Bladder microvascular endothelial cell (primary cell): ENCODE measurements around the gene ATXN7L2. TPM values are rescaled to one million over a fixed set of nuclear protein-coding genes. Genes with fewer than 3 reads are reported as not detected.

Experiments
- total RNA-seq: library from RNA; depleted of rRNA; stranded (reverse); fragments of >200 nt; gene quantifications from 2 replicates; pipeline ENCODE4 v1.2.3, GENCODE V29; 2014

The ATXN7L2 gene, protein sequence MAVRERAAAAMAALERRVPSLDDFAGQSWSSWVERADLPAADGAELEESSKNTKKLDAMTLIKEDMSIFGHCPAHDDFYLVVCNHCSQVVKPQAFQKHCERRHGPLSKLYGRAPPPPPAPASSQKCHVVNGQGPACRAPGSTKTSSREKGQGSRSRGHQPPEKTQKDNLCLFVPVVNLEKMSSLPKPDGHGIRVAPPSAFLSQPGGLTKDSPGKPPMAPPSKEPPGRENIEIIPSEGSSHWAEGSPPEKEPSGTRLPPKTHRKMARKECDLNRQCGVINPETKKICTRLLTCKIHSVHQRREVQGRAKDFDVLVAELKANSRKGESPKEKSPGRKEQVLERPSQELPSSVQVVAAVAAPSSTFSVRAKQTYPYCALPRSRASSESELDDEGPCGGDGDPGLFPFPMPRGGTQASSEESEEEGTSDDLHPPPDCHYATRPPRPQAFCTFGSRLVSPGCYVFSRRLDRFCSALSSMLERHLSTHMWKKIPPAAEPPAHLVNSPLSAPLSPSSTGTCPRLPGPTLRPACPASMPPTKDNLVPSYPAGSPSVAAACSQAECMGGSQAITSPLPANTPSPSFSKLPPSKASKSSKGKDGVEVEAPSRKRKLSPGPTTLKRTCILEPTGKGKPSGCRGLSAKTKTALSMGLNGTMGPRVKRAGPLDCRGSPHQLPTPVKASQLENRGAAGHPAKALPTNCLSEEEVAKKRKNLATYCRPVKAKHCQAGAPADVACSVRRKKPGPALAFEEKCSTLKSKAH
- 0.49 and 1.2 TPM in 2 replicates for total RNA-seq

DNA sequence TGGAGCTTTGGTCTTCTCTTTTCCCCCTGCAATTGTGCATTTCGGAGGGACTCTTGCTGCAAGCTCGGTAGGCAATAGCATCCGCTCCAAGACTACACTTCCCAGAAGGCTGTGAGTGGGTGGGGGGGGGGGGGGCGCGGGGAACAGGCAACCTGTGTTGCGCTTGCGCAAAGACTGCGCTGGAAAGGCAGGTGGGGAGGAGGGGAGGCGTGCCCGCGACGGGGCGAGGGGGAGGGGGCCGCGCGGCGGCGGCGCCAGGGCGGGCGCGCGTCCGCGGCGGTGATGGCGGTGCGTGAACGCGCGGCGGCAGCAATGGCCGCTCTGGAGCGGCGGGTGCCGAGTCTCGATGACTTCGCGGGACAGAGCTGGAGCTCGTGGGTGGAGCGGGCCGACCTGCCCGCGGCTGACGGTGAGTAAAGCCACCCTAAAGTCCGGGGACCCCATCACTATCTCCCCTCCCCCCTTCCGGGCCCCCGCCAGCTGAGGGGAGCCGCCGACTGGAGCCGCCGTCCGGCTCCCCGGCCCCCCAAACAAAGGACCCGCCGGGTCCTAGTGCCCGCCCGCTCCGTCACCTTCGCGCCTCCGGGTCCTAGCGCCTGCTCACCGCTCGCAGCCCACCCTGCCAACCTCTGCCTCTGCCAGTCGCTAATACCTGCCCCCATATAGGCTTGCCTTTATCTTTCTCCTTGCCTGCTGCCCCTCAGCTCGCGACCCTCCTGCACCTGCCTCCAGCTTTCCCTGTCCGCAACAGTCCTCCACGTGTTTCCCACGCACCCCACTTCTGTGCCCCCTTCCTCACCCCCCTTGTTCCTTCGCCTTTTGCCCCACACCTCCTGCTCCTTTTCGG is at the start of gene ATXN7L2:
ATXN7L2 (plus strand) TSS at position 234 of the 847 bp plus-strand sequence; CDS start at position 283, 49 bp downstream.

DNA sequence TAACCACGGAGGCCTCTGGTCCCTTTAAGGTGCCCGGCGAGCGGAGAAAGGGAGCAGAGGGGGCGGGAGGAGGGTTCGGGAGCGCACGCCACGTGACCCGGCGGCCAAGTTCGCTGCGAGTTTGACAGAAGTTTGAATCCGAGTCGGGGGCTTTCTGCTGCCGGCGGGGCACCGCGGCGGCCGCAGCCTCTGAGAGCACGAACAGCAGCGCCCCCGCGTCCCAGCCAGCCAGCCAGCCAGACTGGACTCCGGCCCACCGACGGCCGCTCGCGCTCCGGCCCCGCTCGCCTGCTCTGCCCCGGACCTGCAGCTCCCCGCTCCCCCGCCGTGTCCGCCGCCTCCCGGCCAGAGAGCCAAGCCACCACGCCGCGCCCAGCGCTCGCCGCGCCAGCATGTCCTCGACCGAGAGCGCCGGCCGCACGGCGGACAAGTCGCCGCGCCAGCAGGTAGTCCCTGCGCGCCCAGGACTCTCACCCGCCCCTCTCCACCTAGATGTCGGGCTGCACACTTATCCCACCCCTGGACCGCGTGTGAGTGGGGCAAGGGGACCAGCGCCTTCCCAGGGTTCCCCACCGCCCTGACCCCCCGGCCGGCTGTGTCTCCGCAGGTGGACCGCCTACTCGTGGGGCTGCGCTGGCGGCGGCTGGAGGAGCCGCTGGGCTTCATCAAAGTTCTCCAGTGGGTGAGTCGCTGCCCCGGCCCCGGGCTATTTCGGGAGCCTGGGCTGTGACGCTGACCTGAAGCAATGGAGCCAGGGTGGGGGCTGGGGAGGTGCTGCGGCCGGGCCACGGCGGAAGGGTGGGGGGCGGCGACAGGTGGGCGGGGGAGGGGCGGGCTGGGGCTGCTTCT is 17.0 kb upstream of the ATXN7L2 start, which contains the start of gene SYPL2:
SYPL2 (plus strand) TSS at position 95 of the 849 bp plus-strand sequence; CDS start at position 393, 298 bp downstream.

DNA sequence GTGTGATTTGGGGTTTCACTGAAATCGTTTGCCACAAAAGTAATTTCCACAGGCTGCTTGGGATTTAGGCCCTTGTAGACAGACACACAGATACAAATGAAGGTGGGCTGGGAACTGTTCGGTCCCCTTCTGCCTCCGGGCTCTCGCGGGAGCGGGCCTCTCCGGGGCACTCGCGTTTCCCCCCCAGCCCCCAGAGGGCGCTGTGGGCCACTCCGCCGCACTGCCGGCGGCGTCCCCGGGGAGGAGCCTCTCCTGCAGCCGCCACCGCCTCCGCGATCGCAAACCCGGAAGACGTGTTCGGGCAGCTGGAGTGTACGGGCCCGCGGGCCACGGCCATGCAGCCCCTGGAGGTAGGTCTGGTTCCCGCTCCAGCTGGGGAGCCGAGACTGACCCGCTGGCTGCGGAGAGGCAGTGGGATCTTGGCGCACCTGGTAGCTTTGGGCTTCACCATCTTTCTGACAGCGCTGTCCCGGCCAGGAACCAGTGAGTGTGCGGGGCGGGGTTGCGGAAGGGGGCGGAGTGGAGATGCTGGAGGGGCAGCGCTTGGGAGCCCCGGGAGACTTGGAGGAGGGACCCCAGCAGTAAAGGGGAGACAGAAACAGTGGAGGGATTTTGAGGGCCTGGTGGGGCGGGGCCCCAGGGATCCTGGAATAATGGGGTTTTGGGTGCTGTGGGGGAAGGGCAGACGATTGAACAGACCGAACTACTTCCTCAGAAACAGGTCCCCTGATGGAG is 10.3 kb downstream of the ATXN7L2 start, which contains the start of gene CYB561D1:
CYB561D1 (plus strand) TSS at position 290 of the 735 bp plus-strand sequence; CDS start at position 336, 46 bp downstream.

DNA sequence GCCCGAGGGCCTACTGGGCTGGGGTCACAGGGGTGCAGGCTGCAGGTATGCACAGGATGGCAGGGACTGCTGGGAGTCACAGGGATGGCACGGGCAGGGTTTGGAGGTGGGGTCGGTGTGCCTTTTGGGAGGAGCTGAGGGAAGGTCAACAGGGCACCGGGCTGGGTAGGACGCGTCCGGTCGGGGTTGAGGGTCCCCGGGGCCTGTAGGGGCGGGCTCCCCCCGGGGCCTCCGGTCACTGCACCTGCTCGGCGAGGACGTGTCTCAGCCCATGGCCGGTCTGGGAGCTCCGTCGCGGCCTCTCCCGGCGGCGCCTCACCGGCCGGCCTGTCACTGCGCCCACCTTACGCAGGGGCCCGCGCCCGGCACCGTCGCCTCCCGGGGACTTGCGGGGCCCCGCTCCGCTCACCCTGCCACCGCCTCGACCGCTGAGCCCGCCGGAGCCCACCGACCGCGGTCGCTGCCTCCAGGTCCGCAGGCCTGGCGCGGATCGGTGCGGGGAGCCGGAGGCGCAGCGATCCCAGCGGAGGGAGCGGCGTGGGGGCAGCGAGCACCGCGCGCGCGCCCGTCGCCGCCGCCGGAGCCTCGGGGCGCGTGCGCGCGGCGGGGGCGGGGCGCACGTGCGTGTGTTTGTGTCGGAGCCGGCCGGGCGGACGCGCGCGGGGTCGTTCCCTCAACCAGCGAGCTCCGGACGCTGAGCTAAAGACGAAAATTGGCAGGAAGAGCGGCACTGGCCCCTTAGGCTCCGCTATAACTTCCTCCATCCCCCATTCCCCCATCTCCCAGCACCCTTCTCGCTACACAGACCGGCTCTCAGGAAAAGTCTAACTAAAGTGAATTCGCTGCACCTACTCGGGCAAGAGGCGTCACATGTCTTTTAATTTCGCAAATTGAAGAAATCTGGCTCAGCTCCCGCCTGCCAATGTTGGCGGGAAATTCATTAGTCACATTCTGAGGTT is 25.8 kb downstream of the ATXN7L2 start, which contains the start of gene AMIGO1:
AMIGO1 (minus strand) TSS at position 552 of the 959 bp plus-strand sequence. CDS start 815 bp downstream, outside the sequence.

DNA sequence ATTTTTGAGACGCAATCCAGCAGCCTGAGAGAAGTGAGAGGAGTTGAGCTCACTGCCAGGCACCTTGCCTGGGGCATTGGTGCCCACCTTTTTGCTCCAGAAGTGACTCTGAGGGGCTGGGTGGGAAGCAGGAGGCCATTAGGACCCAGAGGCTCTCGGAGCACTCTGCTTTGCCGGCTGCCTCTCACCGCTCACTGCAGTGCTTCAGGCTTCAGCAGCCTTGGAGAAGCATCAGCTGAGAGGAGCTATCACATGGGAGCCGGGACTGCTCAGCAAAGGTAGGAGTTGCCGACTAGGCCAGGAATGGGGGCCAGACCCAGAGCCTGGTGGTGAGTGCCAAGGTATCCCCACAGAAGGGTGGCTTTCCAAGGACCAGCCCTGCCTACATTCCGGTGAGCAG is 56.0 kb downstream of the ATXN7L2 start, which contains the start of gene GPR61:
GPR61 (plus strand) TSS at position 197 of the 400 bp plus-strand sequence. CDS start 3,151 bp downstream, outside the sequence.

Other genes with a start within 250 kb of the ATXN7L2 start
- 0.16 and 3.5 TPM in 2 replicates for gene CELSR2, start 234.4 kb upstream of the ATXN7L2 start, total RNA-seq
- 3.1 and 8.3 TPM in 2 replicates for gene PSRC1, start 200.8 kb upstream of the ATXN7L2 start, total RNA-seq
- gene MYBPHL, start 176.9 kb upstream of the ATXN7L2 start, total RNA-seq: not detected in 2 replicates
- gene SORT1, start 86.0 kb upstream of the ATXN7L2 start, total RNA-seq: 14.9 and 32.0 TPM in 2 replicates
- 36.8 and 48.5 TPM in 2 replicates for gene PSMA5, start 57.5 kb upstream of the ATXN7L2 start, total RNA-seq
- gene SYPL2, start 17.4 kb upstream of the ATXN7L2 start, total RNA-seq: 0.13 TPM in 1 of 2 replicates, not detected in the other
- gene CYB561D1, start 10.2 kb downstream of the ATXN7L2 start, total RNA-seq: 2.8 and 7.0 TPM in 2 replicates
- gene AMIGO1, start 25.8 kb downstream of the ATXN7L2 start, total RNA-seq: 0.16 and 3.0 TPM in 2 replicates
- under 0.01 TPM in 1 of 2 replicates, not detected in the other for gene GPR61, start 56.0 kb downstream of the ATXN7L2 start, total RNA-seq
- 11.5 and 18.3 TPM in 2 replicates for gene GNAI3, start 64.7 kb downstream of the ATXN7L2 start, total RNA-seq
- gene GNAT2, start 135.7 kb downstream of the ATXN7L2 start, total RNA-seq: 0.31 and 0.49 TPM in 2 replicates
- 28.2 and 46.6 TPM in 2 replicates for gene AMPD2, start 135.9 kb downstream of the ATXN7L2 start, total RNA-seq
- gene GSTM4, start 172.2 kb downstream of the ATXN7L2 start, total RNA-seq: 1.3 and 3.8 TPM in 2 replicates
- 0.97 and 3.7 TPM in 2 replicates for gene GSTM2, start 184.2 kb downstream of the ATXN7L2 start, total RNA-seq
- gene GSTM1, start 203.9 kb downstream of the ATXN7L2 start, total RNA-seq: not detected in 2 replicates
- not detected in 2 replicates for gene GSTM5, start 228.3 kb downstream of the ATXN7L2 start, total RNA-seq